A549 treated with CpdA at 1 μM for 4 hours (cell line): ENCODE measurements around the gene KIN. TPM values are rescaled to one million over a fixed set of nuclear protein-coding genes. Genes with fewer than 3 reads are reported as not detected.

Experiments
- total RNA-seq: library from RNA; stranded (reverse); fragments of 200-300 nt; extraction: Qiagen RNA extraction; gene quantifications from 5 replicates; pipeline ENCODE4 v1.2.3, GENCODE V29; 2022; ENCODE audit warnings: low read depth

Gene KIN, protein sequence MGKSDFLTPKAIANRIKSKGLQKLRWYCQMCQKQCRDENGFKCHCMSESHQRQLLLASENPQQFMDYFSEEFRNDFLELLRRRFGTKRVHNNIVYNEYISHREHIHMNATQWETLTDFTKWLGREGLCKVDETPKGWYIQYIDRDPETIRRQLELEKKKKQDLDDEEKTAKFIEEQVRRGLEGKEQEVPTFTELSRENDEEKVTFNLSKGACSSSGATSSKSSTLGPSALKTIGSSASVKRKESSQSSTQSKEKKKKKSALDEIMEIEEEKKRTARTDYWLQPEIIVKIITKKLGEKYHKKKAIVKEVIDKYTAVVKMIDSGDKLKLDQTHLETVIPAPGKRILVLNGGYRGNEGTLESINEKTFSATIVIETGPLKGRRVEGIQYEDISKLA
- 12.0 to 15.1 TPM (median 12.6 TPM) in 5 replicates for total RNA-seq

GRCh38 chr10:7787857-7788638 is at the start of gene KIN, which contains the start of gene ATP5F1C:
TSS of gene KIN (minus strand) at chr10:7787993. CDS start at chr10:7787933, 60 bp downstream.
TSS of gene ATP5F1C (plus strand) at chr10:7788177. CDS start at chr10:7788208, 31 bp downstream.

GRCh38 chr10:7818295-7819120 is 30.7 kb upstream of the KIN start, which contains the start of gene TAF3:
TSS of gene TAF3 (plus strand) at chr10:7818505. CDS start at chr10:7818710, 205 bp downstream.

GRCh38 chr10:7703140-7703539 is 84.7 kb downstream of the KIN start, which contains the start of gene ITIH2:
TSS of gene ITIH2 (plus strand) at chr10:7703316. CDS start at chr10:7703435, 119 bp downstream.

Other genes starting within 250 kb of the KIN start
- gene ITIH5, start 121.0 kb downstream of the KIN start, total RNA-seq = 0.02 to 0.37 TPM (median 0.08 TPM) in 5 replicates
- gene ITIH2, start 84.7 kb downstream of the KIN start, total RNA-seq = 0.27 to 0.47 TPM (median 0.41 TPM) in 4 of 5 replicates, not detected in the other
- gene ATP5F1C, start 184 bp upstream of the KIN start, total RNA-seq = 275 to 321 TPM (median 290 TPM) in 5 replicates
- gene TAF3, start 30.5 kb upstream of the KIN start, total RNA-seq = 7.8 to 9.7 TPM (median 8.6 TPM) in 5 replicates